GM19351 (cell line): Measurements from ENCODE around the gene LAMC1.
"Not testable (repeated sequence)": the region's sequence is repeated elsewhere in the genome, so short reads cannot be mapped to it uniquely, and the experiment has no call there.

Source experiments
- ATAC-seq: cut with Tn5 transposase; IDR thresholded peaks from one replicate; pipeline ENCODE4 v1.9.1; 2021; ENCODE audit warnings: mild to moderate bottlenecking, moderate library complexity; ENCODE audit not compliant: unreplicated experiment

The LAMC1 gene

DNA sequence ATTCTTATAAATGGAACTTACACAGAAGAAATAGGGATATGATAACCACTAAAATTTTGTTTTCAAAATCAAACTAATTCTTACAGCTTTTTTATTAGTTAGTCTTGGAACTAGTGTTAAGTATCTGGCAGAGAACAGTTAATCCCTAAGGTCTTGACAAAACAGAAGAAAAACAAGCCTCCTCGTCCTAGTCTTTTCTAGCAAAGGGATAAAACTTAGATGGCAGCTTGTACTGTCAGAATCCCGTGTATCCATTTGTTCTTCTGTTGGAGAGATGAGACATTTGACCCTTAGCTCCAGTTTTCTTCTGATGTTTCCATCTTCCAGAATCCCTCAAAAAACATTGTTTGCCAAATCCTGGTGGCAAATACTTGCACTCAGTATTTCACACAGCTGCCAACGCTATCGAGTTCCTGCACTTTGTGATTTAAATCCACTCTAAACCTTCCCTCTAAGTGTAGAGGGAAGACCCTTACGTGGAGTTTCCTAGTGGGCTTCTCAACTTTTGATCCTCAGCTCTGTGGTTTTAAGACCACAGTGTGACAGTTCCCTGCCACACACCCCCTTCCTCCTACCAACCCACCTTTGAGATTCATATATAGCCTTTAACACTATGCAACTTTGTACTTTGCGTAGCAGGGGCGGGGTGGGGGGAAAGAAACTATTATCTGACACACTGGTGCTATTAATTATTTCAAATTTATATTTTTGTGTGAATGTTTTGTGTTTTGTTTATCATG lies 120.5 kb downstream of the LAMC1 start:
- ATAC-seq, result no peak

DNA sequence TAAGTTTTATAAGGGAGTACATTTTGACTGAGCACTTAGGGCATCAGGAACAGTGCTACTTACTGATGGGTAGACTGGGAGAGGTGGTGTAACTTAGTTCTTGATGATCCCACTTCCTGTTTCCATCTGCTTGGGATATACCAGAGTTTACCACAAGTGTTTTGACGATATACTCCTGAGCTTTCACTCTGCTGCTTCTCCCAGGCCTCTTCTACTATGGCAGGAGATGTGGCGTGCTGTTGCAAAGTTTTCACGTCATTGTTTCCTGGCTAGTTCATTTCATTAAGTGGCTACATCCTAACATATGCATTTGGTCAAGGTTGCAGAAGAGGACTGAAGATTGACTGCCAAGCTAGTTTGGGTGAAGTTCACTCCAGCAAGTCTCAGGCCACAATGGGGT lies 121.5 kb downstream of the LAMC1 start:
- no peak for ATAC-seq

DNA sequence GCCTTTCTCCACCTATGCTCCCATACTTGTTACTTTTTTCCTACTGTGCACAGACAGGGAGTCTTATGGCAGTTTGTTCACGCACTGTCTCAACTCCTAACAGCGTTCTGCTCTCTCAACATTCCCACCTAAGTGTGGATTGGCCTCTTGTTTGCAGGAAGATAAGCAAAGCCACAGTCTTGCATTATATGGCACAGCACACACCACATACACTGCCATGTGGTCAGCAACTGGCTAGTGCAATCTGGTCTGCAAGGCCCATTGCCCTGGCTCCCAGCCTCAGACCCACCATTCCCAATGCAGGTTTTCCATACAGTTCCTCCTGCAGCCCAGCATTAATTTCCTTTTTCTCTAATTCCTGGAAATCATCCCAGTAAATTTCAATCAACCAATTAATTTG lies 124.5 kb downstream of the LAMC1 start:
- no peak for ATAC-seq

DNA sequence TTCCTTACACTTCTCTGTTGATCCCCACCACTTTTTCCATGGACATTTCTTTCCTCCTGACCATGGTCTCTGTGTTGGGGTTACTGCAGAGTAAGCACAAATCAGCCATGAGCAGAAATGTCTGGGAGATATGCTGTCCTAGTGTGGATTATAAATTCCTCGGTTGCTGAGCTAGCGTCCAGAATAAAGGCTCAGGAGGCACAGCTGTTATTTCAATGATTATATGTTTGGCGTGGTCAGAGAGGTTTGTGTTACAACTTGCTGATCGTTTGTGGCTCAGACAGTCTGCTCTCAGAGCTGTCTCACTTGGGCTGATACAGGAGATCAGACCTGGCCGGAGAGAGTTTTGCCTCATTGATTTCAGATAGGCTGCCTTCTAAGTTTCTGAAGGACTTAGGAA lies 125.4 kb downstream of the LAMC1 start:
- no peak for ATAC-seq

DNA sequence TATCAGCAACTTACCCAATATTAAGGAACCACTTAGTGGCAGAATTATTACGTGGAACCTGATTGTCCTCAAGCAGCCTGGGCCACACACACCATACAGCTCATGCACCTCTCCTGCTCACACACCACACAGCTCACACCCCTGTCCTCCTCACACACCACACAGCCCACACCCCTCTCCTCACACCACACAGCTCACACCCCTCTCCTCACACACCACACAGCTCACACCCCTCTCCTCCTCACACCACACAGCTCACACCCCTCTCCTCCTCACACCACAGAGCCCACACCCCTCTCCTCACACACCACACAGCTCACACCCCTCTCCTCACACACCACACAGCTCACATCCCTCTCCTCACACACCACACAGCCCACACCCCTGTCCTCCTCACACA lies 126.1 kb downstream of the LAMC1 start:
- no peak for ATAC-seq

DNA sequence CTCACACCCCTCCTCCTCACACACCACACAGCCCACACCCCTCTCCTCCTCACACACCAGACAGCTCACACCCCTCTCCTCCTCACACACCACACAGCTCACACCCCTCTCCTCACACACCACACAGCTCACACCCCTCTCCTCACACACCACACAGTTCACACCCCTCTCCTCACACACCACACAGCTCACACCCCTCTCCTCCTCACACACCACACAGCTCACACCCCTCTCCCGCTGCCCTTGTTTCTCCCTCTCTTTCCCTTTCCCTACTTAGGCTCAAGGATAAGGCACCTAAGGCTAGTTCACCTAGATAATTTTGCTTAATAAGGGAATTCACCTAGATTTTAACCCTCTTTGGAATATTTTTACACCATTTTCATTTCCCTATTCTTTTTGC lies 126.8 kb downstream of the LAMC1 start:
- not testable (repeated sequence) for ATAC-seq

DNA sequence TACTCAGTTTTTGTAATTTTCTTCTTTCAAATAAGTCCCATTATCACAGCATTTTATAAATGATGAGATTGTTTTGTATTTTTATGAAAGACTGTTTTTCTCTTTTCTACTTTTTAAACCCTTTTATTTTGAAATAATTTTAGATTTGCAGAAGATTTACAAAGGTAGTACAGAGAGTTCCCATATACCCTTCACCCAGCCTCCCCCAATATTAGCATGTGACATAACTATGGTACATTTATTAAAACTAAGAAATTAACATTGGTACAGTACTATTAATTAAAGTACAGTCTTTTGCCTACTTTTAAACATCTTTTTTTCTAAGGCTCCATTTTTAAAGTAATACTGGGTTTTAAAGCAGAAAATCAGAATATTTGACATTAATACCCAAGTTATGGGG lies 127.2 kb downstream of the LAMC1 start:
- ATAC-seq, result no peak

DNA sequence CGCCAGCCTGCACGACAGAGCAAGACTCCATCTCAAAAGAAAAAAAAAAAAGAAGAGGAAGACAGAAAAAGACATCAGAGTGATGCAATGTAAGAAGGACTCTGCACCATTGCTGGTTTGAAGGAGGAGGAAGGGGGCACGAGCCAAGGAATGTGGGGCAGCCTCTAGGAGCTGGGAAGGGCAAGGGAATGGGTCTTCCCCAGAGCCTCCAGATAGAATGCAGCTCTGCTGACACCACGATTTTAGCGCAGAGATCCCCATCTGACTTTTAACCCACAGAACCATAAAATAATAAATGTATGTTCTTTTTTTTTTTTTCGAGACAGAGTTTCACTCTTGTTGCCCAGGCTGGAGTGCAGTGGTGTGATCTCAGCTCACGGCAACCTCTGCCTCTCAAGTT lies 129.0 kb downstream of the LAMC1 start:
- ATAC-seq, result no peak

DNA sequence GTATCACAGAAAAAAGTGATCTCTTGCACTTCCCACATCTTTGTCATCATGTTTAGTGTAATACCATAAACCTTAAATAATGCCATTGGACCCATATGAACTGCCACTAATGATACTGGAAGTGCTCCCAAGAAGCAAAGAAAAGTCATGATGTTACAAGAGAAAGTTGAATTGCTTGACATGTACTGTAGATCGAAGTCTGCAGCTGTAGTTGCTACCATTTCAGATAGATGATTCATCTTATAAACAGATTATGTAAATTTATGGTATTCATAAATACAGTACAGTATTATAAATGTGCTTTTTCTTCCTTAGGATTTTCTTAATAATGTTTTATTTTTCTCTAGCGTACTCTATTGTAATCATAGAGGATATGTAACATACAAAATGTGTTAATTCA lies 132.7 kb downstream of the LAMC1 start:
- no peak for ATAC-seq

DNA sequence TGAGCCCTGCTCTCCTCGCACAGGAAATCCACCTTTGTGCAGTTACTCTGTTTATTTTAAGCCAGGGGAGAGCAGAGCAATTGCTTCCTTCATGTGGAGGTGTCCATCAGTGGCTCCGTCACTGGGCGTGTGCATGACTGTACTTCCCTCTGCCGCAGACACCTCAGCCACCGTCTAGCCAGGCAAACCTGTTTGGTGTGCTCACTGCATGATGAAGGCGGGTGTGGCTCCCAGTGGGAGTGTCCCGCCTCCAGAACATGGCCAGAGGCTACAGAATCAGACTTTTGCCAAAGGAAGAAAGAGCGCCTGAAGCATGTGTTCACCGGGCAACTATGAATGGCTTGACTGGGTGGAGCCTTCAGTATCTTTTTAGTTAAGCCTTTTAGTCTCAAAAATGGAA lies 136.7 kb downstream of the LAMC1 start:
- no peak for ATAC-seq

DNA sequence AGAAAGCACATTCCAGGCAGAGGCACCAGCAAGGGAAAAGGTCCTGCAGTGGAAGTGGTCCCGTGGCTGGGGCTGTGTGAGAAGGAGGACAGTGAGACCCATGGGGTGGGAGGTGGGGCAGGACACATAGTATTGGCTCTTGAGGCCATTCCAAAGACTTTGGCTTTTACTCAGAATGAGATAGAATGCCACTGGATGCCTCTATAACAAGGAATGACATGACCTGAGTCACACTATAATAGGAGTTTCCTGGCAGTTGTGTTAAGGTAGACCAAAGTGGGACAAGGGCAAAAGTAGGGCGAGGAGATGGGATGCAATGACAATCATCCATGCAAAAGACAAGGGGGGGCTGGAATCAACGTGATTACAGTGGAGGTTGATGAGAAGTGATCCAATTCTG lies 138.2 kb downstream of the LAMC1 start:
- ATAC-seq, result no peak

DNA sequence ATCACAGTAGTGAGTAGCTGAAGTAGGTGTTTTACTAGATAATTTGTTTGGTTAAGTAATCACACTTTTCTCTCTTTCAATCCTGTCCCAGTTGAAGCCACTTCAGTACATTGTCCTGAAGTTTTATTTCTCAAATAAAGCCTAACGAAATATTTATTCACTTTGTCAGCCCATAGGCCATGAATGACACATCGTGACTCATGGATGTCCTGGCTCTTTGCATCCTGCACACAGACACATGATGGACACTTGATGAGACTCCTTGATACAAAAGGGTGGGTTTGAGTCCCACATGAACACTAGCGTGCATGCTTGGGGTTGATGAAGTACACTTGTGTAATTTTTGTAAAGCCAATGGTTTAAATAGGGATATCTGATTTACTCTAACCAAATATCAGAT lies 140.1 kb downstream of the LAMC1 start:
- ATAC-seq, result no peak

DNA sequence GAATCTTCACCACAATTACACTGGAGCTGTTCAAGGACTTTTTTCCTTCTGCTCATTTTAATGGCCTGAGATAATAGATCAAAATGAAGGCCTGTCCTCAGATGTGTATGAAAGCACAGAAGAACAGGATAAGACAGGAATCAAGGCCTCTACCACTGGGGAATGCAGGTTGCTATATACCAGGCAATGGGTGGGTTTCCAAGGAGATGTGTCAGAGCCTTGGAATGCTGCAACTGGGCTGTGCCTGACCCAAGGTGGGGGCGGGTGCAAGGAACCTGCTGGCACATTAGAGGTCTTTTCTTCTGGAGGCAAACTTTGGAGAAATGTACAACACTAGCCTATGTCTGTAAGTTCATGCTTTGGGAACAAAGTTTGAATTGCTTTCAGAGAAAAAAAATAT lies 141.1 kb downstream of the LAMC1 start:
- no peak for ATAC-seq

DNA sequence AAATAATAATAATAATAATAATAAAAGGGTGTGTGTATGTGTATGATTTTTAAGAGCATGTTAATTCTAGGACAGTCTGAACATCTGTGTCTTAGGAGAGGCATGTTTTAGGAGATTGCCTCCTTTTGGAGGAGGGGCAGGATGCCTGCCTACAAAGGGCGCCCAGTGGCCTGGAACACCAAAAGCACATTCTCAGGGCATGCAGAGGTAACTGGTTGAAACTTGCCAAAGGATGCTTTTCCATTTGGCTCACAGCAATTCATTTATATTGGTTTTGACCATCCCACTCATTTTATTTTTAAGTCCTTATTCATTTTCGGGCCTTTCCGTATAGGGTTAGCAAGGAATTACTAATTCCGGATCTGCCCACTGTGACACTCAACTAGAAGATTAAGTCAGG lies 141.7 kb downstream of the LAMC1 start:
- no peak for ATAC-seq

DNA sequence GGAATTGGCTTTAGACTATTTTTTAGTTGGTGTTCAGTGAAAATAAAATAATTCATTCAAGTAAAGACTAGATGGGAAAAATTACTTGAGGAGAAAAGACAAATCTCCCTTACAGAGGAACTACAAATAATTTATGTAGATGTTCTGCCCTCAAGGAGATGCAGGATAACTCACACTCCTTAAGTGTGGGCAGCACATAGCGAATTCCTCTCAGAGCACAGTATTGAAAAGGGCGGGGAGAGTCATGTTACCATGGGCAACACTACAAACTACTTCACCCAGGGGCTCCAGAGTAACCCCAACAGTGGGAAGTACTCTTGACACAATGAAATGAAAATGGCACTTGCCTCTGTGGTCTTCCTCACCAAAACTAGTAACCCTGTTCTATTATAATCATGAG lies 142.2 kb downstream of the LAMC1 start:
- no peak for ATAC-seq

DNA sequence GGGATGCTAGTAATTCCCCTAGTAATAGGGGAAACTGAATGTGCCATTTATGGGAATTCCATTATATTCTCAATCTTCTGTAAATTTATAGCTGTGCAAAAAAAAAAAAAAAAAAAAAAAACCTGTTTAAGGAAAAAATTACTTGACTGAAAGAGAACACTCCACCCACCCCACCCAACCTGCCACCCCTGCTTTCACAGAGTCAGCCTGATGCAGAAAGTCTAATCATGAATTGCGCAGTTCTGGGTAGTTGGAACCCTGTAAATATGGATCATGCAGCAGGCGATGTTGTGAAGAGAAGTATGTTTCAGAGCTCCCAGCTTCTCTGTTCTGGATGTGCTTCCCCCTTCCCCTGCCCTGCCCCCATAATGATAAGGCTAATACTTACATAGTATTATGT lies 143.2 kb downstream of the LAMC1 start:
- no peak for ATAC-seq

DNA sequence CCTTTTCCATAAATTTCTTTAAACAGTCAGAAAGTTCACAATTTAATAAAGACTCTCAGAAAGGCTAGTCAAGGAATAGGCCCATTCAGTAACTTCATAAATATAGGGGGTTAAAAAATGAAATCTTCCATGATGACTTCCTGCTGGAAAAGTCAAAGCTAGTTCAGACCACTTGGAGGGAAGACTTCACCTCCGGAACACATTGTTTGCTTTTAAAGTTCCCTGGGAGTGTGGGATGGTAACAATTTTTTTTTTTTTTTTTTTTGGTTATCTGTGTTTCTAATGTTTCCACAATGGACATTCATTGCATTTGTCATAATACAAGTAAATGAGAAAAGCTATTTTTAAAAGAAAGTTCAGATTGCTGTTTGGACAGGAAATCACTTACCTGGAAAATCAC lies 144.5 kb downstream of the LAMC1 start:
- no peak for ATAC-seq

DNA sequence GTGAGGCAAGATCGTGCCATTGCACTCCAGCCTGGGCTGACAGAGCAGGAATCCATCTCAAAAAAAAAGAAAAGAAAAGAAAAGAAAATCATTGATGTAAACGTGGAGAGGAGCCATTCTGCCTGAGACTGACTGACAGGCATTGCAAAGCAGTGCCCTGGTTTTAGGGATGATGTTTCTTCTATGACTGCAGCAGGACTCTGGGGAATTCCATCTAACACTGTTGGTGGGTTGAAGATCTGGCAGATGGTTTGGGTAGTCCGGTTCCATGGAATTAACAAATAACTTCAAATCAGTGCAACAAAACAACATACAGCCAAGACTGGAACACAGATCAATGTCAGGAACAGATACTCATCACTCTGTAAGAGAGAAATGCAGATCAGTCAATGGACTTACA lies 145.1 kb downstream of the LAMC1 start:
- no peak for ATAC-seq

DNA sequence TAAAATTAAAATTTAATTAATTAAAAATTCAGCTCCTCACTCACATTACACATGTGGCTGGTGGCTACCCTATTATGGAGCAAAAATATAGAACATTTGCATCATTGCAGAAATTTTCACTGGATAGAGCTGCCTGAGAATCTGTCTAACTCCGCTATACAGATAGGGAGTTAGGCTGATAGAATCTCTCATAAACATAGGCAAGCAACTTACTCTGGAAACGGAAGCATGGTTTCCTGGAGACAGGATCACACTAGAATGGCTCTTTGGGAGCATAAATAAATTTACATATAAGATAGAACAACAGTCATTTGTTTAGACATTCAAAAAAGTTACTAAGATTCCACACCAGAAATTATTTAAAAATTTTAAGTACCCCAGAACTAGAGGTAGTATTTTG lies 150.6 kb downstream of the LAMC1 start:
- ATAC-seq, result no peak

DNA sequence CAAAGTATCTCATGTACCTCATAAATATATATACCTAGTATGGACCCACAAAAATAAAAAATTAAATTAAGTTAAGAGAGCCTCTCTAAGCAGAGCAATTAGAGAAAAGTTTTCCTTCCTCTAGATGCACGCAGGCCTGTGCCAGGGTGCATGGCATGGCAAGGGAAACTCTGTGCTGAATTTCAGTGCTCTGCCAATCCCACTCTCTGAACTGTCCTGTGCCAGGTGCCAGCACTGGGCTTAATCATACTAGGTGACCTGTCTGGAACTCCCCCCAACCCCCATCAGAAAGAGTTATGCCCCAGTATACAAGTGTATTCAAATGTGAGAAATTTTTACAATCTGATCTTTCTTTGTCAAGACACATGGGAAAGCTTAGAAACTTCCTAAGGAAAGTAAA lies 152.4 kb downstream of the LAMC1 start:
- ATAC-seq, result no peak

DNA sequence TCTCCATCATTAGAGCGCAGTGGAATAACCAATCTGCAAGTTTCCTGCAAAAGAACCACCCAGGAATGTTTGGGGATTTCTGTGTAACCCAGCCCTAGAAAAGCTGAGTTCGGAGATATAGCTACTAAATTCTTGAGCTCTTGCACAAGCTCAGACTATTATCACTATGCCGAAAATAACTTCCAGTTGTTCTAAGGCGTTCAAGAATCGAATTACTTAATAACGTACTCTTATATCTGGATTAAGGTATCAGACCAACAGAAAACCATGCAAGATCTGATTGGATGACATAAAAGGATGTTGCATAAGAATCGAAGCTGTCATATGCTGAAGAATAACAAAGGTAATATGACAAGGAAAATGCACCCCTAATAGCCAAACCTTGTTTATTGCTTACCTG lies 155.3 kb downstream of the LAMC1 start:
- ATAC-seq, result no peak

DNA sequence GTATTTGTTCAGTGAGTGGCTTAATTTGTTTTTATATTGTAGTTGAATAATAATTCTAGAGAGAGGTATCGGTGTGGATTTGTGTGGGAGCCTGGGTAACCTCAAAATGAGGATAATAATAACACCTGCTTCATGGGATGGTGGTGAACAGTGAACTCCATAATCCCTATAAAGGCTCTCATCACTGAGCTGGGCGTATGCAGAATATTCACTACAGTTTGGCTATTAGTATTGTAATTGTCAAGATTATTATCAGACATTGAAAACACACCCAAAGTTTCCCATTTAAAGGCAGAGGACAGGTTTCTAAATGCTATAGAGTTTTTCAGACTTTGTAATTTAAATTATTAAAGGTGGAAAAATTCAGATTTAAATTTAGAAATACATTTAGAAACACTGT lies 155.8 kb downstream of the LAMC1 start:
- ATAC-seq, result no peak

DNA sequence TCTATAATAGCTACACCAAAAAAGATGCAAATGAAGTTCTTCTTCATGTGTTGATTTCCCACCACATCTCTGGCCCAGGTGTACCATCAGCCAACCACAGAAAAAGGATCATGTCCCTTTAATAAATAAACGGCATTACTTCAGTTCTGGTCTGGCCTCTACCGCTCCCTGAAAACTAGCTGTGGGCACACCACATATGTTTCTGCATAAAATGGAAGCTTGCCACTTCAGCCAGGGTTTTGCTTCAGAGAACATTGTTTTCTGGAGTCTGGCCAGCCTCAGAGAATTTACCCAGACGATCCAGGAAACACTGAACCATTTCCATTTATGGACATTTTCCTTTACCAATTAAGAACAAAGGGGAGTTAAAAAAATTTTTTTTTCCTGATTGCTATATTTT lies 157.0 kb downstream of the LAMC1 start:
- no peak for ATAC-seq
